ENCODE measurements around the gene DEPDC5.
"Not testable (repeated sequence)": the region's sequence is repeated elsewhere in the genome, so short reads cannot be mapped to it uniquely, and the experiment has no call there.

Gene DEPDC5

GRCh38 chr22:31749636-31750364 lies 4.0 kb upstream of the DEPDC5 start, which contains the start of gene PRR14L:
TSS of gene PRR14L (minus strand) at chr22:31750132. CDS start at chr22:31738860, 11,272 bp downstream.
- no peak for FAIRE-seq

GRCh38 chr22:31750365-31751284 lies 3.2 kb upstream of the DEPDC5 start:
- no peak for FAIRE-seq

- FAIRE-seq, result no peak
These were observed 1.5 kb upstream of the DEPDC5 start for GRCh38 chr22:31752096-31752847.

- no peak for FAIRE-seq
These were observed 700 bp upstream of the DEPDC5 start for GRCh38 chr22:31753005-31753633.

- no peak for FAIRE-seq
These were observed 994 bp downstream of the DEPDC5 start for GRCh38 chr22:31754813-31755212.

- no peak for FAIRE-seq
These were observed 3.4 kb downstream of the DEPDC5 start for GRCh38 chr22:31757265-31757664.

GRCh38 chr22:31758860-31759259 lies 5.0 kb downstream of the DEPDC5 start:
- FAIRE-seq, result not testable (repeated sequence)

GRCh38 chr22:31764785-31765184 lies 11.0 kb downstream of the DEPDC5 start:
- no peak for FAIRE-seq

- FAIRE-seq, result no peak
These were observed 14.7 kb downstream of the DEPDC5 start for GRCh38 chr22:31768422-31769059.

GRCh38 chr22:31773416-31773815 lies 19.6 kb downstream of the DEPDC5 start:
- FAIRE-seq, result no peak

GRCh38 chr22:31776231-31776630 lies 22.4 kb downstream of the DEPDC5 start:
- FAIRE-seq, result no peak

- FAIRE-seq, result no peak
These were observed 36.0 kb downstream of the DEPDC5 start for GRCh38 chr22:31789803-31790202.

- no peak for FAIRE-seq
These were observed 36.4 kb downstream of the DEPDC5 start for GRCh38 chr22:31790240-31790639.

GRCh38 chr22:31799358-31799757 lies 45.5 kb downstream of the DEPDC5 start:
- not testable (repeated sequence) for FAIRE-seq

- no peak for FAIRE-seq
These were observed 46.2 kb downstream of the DEPDC5 start for GRCh38 chr22:31800065-31800464.

GRCh38 chr22:31800861-31801260 lies 47.0 kb downstream of the DEPDC5 start:
- FAIRE-seq, result not testable (repeated sequence)

GRCh38 chr22:31802575-31802974 lies 48.8 kb downstream of the DEPDC5 start:
- no peak for FAIRE-seq

- FAIRE-seq, result no peak
These were observed 52.9 kb downstream of the DEPDC5 start for GRCh38 chr22:31806751-31807150.

GRCh38 chr22:31812977-31813605 lies 59.3 kb downstream of the DEPDC5 start:
- no peak for FAIRE-seq

GRCh38 chr22:31813898-31814297 lies 60.1 kb downstream of the DEPDC5 start:
- FAIRE-seq, result not testable (repeated sequence)

GRCh38 chr22:31814942-31815341 lies 61.1 kb downstream of the DEPDC5 start:
- FAIRE-seq, result no peak
